ENCODE results near the gene OTOA. TPM values are rescaled to one million over a fixed set of nuclear protein-coding genes. Genes with fewer than 3 reads are reported as not detected.
"Not testable (repeated sequence)": the region's sequence is repeated elsewhere in the genome, so short reads cannot be mapped to it uniquely, and the experiment has no call there.

The OTOA gene
- total RNA-seq, 1 donor from 2014 or later = not detected

- H3K4me1 ChIP-seq; DNase-seq (ENCODE audit: extremely low spot score in 2 of 2); intact Hi-C loops (cut with DNase I); H3K4me3 ChIP-seq; H3K36me3 ChIP-seq; H3K9me3 ChIP-seq; H3K27me3 ChIP-seq; H3K27ac ChIP-seq: not testable (repeated sequence)
Measured at GRCh38 chr16:21769284-21769683, 105.5 kb downstream of the OTOA start.

- H3K9me3 ChIP-seq; H3K27ac ChIP-seq; H3K36me3 ChIP-seq; H3K4me3 ChIP-seq; H3K27me3 ChIP-seq; H3K4me1 ChIP-seq; DNase-seq (ENCODE audit: extremely low spot score in 2 of 2); intact Hi-C loops (cut with DNase I): not testable (repeated sequence)
Measured at GRCh38 chr16:21770584-21770983, 106.8 kb downstream of the OTOA start.

- H3K4me3 ChIP-seq; intact Hi-C loops (cut with DNase I); DNase-seq (ENCODE audit: extremely low spot score in 2 of 2); H3K27ac ChIP-seq; H3K27me3 ChIP-seq; H3K9me3 ChIP-seq; H3K36me3 ChIP-seq; H3K4me1 ChIP-seq: not testable (repeated sequence)
Measured at GRCh38 chr16:21772547-21773206, 108.9 kb downstream of the OTOA start.

- H3K36me3 ChIP-seq; DNase-seq (ENCODE audit: extremely low spot score in 2 of 2); intact Hi-C loops (cut with DNase I); H3K27me3 ChIP-seq; H3K4me3 ChIP-seq; H3K4me1 ChIP-seq; H3K27ac ChIP-seq; H3K9me3 ChIP-seq: not testable (repeated sequence)
Measured at GRCh38 chr16:21773207-21773553, 109.4 kb downstream of the OTOA start.

GRCh38 chr16:21780525-21780924 lies 116.8 kb downstream of the OTOA start:
- H3K36me3 ChIP-seq; H3K27ac ChIP-seq; H3K4me3 ChIP-seq; H3K4me1 ChIP-seq; H3K9me3 ChIP-seq; intact Hi-C loops (cut with DNase I); DNase-seq (ENCODE audit: extremely low spot score in 2 of 2); H3K27me3 ChIP-seq: not testable (repeated sequence)

GRCh38 chr16:21790506-21790905 lies 126.7 kb downstream of the OTOA start:
- intact Hi-C loops (cut with DNase I); H3K4me1 ChIP-seq; H3K9me3 ChIP-seq; DNase-seq (ENCODE audit: extremely low spot score in 2 of 2); H3K27me3 ChIP-seq; H3K27ac ChIP-seq; H3K4me3 ChIP-seq; H3K36me3 ChIP-seq: not testable (repeated sequence)

- DNase-seq (ENCODE audit: extremely low spot score in 2 of 2); H3K27me3 ChIP-seq; H3K4me1 ChIP-seq; H3K9me3 ChIP-seq; H3K36me3 ChIP-seq; H3K4me3 ChIP-seq; intact Hi-C loops (cut with DNase I); H3K27ac ChIP-seq: not testable (repeated sequence)
Measured at GRCh38 chr16:21793310-21793709, 129.5 kb downstream of the OTOA start.

- H3K27me3 ChIP-seq; DNase-seq (ENCODE audit: extremely low spot score in 2 of 2); H3K4me3 ChIP-seq; H3K9me3 ChIP-seq; intact Hi-C loops (cut with DNase I); H3K36me3 ChIP-seq; H3K4me1 ChIP-seq; H3K27ac ChIP-seq: not testable (repeated sequence)
Measured at GRCh38 chr16:21798601-21799000, 134.8 kb downstream of the OTOA start.

GRCh38 chr16:21801538-21802374 lies 138.0 kb downstream of the OTOA start:
- H3K4me1 ChIP-seq; H3K4me3 ChIP-seq; H3K27ac ChIP-seq; H3K27me3 ChIP-seq; DNase-seq (ENCODE audit: extremely low spot score in 2 of 2); intact Hi-C loops (cut with DNase I); H3K9me3 ChIP-seq; H3K36me3 ChIP-seq: not testable (repeated sequence)
- peak in 1 of 3 experiments; percentile 28 for TF ChIP-seq CTCF (IDR thresholded peaks at IDR 0.05)

- H3K27ac ChIP-seq; H3K36me3 ChIP-seq; DNase-seq (ENCODE audit: extremely low spot score in 2 of 2); H3K4me1 ChIP-seq; H3K9me3 ChIP-seq; H3K27me3 ChIP-seq; H3K4me3 ChIP-seq; intact Hi-C loops (cut with DNase I): not testable (repeated sequence)
Measured at GRCh38 chr16:21802375-21802663, 138.6 kb downstream of the OTOA start.

Data from vagina (tissue), 2 donors.